ENCODE data around the gene IMPG1. TPM values are rescaled to one million over a fixed set of nuclear protein-coding genes. Genes with fewer than 3 reads are reported as not detected.

Gene IMPG1
- polyA plus RNA-seq, 3 donors = not detected

- Mint-ChIP-seq H3K27me3 (ENCODE audit: low read depth in 3 of 3) (no peaks in the 10 kb centered on the region), H3K9me3 (no peaks in the 10 kb centered on the region), H3K4me3 (no peak overlapping the region), H3K27ac (no peak overlapping the region), H3K36me3 (no peaks in the 10 kb centered on the region), H3K4me1 (no peaks in the 10 kb centered on the region)
- no peak overlapping the region for H3K9ac ChIP-seq (ENCODE audit: insufficient read depth, low read length, poor library complexity, severe bottlenecking)
- no peak overlapping the region for H3K4me3 ChIP-seq (replicated peaks in 1 of 3; ENCODE audit: low read depth in 2 of 3, low read length in 3 of 3)
- H3K79me2 ChIP-seq (ENCODE audit: insufficient read depth, low read length) = no peaks in the 10 kb centered on the region
- DNase-seq = no peak
- intact Hi-C loops (cut with micrococcal nuclease) = no loop called here
- TF ChIP-seq, protein P1, sequence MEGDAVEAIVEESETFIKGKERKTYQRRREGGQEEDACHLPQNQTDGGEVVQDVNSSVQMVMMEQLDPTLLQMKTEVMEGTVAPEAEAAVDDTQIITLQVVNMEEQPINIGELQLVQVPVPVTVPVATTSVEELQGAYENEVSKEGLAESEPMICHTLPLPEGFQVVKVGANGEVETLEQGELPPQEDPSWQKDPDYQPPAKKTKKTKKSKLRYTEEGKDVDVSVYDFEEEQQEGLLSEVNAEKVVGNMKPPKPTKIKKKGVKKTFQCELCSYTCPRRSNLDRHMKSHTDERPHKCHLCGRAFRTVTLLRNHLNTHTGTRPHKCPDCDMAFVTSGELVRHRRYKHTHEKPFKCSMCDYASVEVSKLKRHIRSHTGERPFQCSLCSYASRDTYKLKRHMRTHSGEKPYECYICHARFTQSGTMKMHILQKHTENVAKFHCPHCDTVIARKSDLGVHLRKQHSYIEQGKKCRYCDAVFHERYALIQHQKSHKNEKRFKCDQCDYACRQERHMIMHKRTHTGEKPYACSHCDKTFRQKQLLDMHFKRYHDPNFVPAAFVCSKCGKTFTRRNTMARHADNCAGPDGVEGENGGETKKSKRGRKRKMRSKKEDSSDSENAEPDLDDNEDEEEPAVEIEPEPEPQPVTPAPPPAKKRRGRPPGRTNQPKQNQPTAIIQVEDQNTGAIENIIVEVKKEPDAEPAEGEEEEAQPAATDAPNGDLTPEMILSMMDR (IDR thresholded peaks at IDR 0.05) = no peak
- no CpG with 5 or more reads among the region's 1 CpG for WGBS (ENCODE audit: insufficient coverage)
- H3K27me3 ChIP-seq (ENCODE audit: control insufficient read depth in 2 of 2, insufficient read depth in 2 of 2, low read length in 2 of 2) = no peaks in the 10 kb centered on the region
- H2AFZ ChIP-seq (ENCODE audit: insufficient read depth, low read depth, low read length, poor library complexity, severe bottlenecking) = no peak overlapping the region
- H3K36me3 ChIP-seq (replicated peaks in 1 of 2; ENCODE audit: control insufficient read depth in 1 of 2, insufficient read depth in 2 of 2, low read length in 2 of 2) = no peaks in the 10 kb centered on the region
- no peak overlapping the region for H3K4me2 ChIP-seq (replicated peaks; ENCODE audit: extremely low read depth, low read length, poor library complexity, severe bottlenecking)
- no peaks in the 10 kb centered on the region for H3K4me1 ChIP-seq (ENCODE audit: control insufficient read depth in 1 of 2, insufficient read depth in 2 of 2, low read length in 2 of 2)
- no peaks in the 10 kb centered on the region for H3K9me3 ChIP-seq (replicated peaks in 1 of 2; ENCODE audit: control insufficient read depth in 1 of 2, insufficient read depth in 1 of 2, low read length in 2 of 2)
- H3K27ac ChIP-seq (ENCODE audit: low read depth in 1 of 2, low read length in 2 of 2) = no peak overlapping the region
- no peaks in the 10 kb centered on the region for H4K20me1 ChIP-seq (ENCODE audit: insufficient read depth, low read length)
Measured at GRCh38 chr6:75880305-75880704, 192.2 kb downstream of the IMPG1 start.

- no peaks in the 10 kb centered on the region for H4K20me1 ChIP-seq (ENCODE audit: insufficient read depth, low read length)
- H3K9ac ChIP-seq (ENCODE audit: insufficient read depth, low read length, poor library complexity, severe bottlenecking) = no peak overlapping the region
- no peaks in the 10 kb centered on the region for H3K27me3 ChIP-seq (ENCODE audit: control insufficient read depth in 2 of 2, insufficient read depth in 2 of 2, low read length in 2 of 2)
- Mint-ChIP-seq H3K4me1 (no peaks in the 10 kb centered on the region), H3K36me3 (no peaks in the 10 kb centered on the region), H3K4me3 (no peak overlapping the region), H3K9me3 (no peaks in the 10 kb centered on the region), H3K27ac (no peak overlapping the region), H3K27me3 (ENCODE audit: low read depth in 3 of 3) (peaks cover 1 to 2% (median 2%) of the 10 kb centered on the region in 3 donors)
- no peak overlapping the region for H3K27ac ChIP-seq (ENCODE audit: low read depth in 1 of 2, low read length in 2 of 2)
- H3K9me3 ChIP-seq (replicated peaks in 1 of 2; ENCODE audit: control insufficient read depth in 1 of 2, insufficient read depth in 1 of 2, low read length in 2 of 2) = no peaks in the 10 kb centered on the region
- no peaks in the 10 kb centered on the region for H3K36me3 ChIP-seq (replicated peaks in 1 of 2; ENCODE audit: control insufficient read depth in 1 of 2, insufficient read depth in 2 of 2, low read length in 2 of 2)
- H3K4me1 ChIP-seq (ENCODE audit: control insufficient read depth in 1 of 2, insufficient read depth in 2 of 2, low read length in 2 of 2) = no peaks in the 10 kb centered on the region
- TF ChIP-seq, protein P1 (IDR thresholded peaks at IDR 0.05) = no peak
- no peak for DNase-seq
- H3K4me2 ChIP-seq (replicated peaks; ENCODE audit: extremely low read depth, low read length, poor library complexity, severe bottlenecking) = no peak overlapping the region
- H2AFZ ChIP-seq (ENCODE audit: insufficient read depth, low read depth, low read length, poor library complexity, severe bottlenecking) = no peak overlapping the region
- intact Hi-C loops (cut with micrococcal nuclease) = no loop called here
- H3K4me3 ChIP-seq (replicated peaks in 1 of 3; ENCODE audit: low read depth in 2 of 3, low read length in 3 of 3) = no peak overlapping the region
- H3K79me2 ChIP-seq (ENCODE audit: insufficient read depth, low read length) = no peaks in the 10 kb centered on the region
Measured at GRCh38 chr6:75876152-75876551, 196.3 kb downstream of the IMPG1 start.
